Gastrocnemius medialis (tissue), 4 donors: ENCODE measurements around the gene PRKCE. TPM values are rescaled to one million over a fixed set of nuclear protein-coding genes. Genes with fewer than 3 reads are reported as not detected.

Experiments used
- ATAC-seq, 2 donors: fragments of 150-250 bp; one replicate each; pipeline ENCODE4 v1.9.1; 2016
- DNase-seq, 2 donors: peaks; one replicate each; pipeline ENCODE4 v3.0.0-alpha.2; 2019
- H3K27ac ChIP-seq, 4 donors: fragments of 200-600 bp; sonication (generic); 1 replicate in 1 of 4; 2 replicates in 3 of 4; pipeline ENCODE4 v1.5.1; 2016 to 2018; ENCODE audit warnings: mild to moderate bottlenecking in 2 of 4, moderate library complexity in 1 of 4
- H3K27me3 ChIP-seq, 3 donors: fragments of 200-600 bp; sonication (generic) in 2 of 3; 1 replicate in 1 of 3; 2 replicates in 2 of 3; pipeline versions ENCODE4 v1.5.1 to v1.6.0; 2016 to 2019; ENCODE audit warnings: mild to moderate bottlenecking in 1 of 3, moderate library complexity in 1 of 3
- H3K36me3 ChIP-seq, 2 donors: fragments of 200-600 bp; sonication (generic) in 1 of 2; one replicate each; pipeline ENCODE4 v1.5.1; 2017 to 2018
- H3K4me1 ChIP-seq, 2 donors: fragments of 200-600 bp; sonication (generic) in 1 of 2; one replicate each; pipeline ENCODE4 v1.5.1; 2016 to 2017; ENCODE audit warnings: mild to moderate bottlenecking in 2 of 2
- H3K4me3 ChIP-seq, 4 donors: fragments of 200-600 bp; sonication (generic) in 3 of 4; 1 replicate in 1 of 4; 2 replicates in 3 of 4; pipeline ENCODE4 v1.5.1; 2016 to 2019; ENCODE audit warnings: mild to moderate bottlenecking in 2 of 4
- H3K9me3 ChIP-seq, 3 donors: fragments of 200-600 bp; sonication (generic) in 2 of 3; 1 replicate in 1 of 3; 2 replicates in 2 of 3; pipeline ENCODE4 v1.5.1; 2016 to 2019
- CTCF ChIP-seq, 5 experiments: fragments of 450-650 bp in 3 of 5; fragments of 200-600 bp in 2 of 5; sonication (generic) in 2 of 5; IDR thresholded peaks in 4 of 5; conservative IDR thresholded peaks in 1 of 5; 1 replicate in 4 of 5; 2 replicates in 1 of 5; pipeline ENCODE4 v1.5.1; 2016 to 2019; ENCODE audit warnings: antibody characterized with exemption in 5 of 5, mild to moderate bottlenecking in 3 of 5, moderate library complexity in 3 of 5
- POLR2A ChIP-seq, 2 donors: fragments of 450-650 bp; IDR thresholded peaks; one replicate each; pipeline ENCODE4 v1.6.1; 2017; ENCODE audit warnings: antibody characterized with exemption in 2 of 2, mild to moderate bottlenecking in 2 of 2, moderate library complexity in 2 of 2
- in situ Hi-C, 4 donors: fragments of 200-750 bp; cut with MboI; loops; one replicate each; pipeline versions ENCODE4 v1.15.0 to v1.8.0; 2017; ENCODE audit warnings: low sequenced_read_pairs in 4 of 4
- intact Hi-C: fragments of 100-400 bp; cut with DNase I; formaldehyde crosslinking; loops from one replicate; pipeline ENCODE4 v1.15.1; 2023; ENCODE audit warnings: low total_unique reads
- total RNA-seq, 4 donors: library from RNA; depleted of rRNA; stranded (reverse); fragments of >200 nt; gene quantifications; one replicate each; pipeline versions ENCODE4 v1.1.0 to v1.2.3, GENCODE V29; 2016

The PRKCE gene
- total RNA-seq, 4 donors from 2014 or later = 5.8 to 28.9 (median 11.8) TPM

DNA sequence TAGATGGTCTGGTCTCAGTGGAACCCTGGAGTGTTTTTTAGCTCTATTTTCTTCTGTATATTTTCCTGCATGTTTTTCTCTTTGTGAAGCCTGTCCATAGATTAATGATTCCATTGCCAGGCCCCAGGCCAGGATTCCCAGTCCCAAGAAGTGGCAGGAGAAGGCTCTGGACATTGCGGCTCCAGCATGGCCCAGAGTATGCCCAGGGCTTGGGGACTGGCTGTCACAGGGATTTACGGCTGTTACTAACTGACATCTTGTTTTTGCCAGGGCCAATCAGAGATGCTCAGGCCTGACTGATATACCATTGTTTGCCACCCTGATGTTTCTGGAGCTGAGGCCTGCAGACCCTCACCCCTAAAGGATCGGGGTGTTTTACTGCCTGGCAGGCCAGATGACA, 59.0 kb downstream of the PRKCE start:
- peaks cover 27 to 53% of the 10 kb centered on the region in 2 donors for H3K4me1 ChIP-seq
- in situ Hi-C loops (no loop called here), intact Hi-C loops (no loop called here)
- no peak for TF ChIP-seq CTCF (IDR thresholded peaks at IDR 0.05 in 4 of 5, conservative IDR thresholded peaks at IDR 0.05 in 1 of 5)
- TF ChIP-seq POLR2A (IDR thresholded peaks at IDR 0.05) = no peak
- no peak overlapping the region for H3K27ac ChIP-seq
- no peak overlapping the region for H3K4me3 ChIP-seq
- DNase-seq (no peak), ATAC-seq (no peak)
- H3K36me3 ChIP-seq = no peaks in the 10 kb centered on the region
- H3K9me3 ChIP-seq = no peaks in the 10 kb centered on the region
- H3K27me3 ChIP-seq = no peaks in the 10 kb centered on the region

- no peaks in the 10 kb centered on the region for H3K36me3 ChIP-seq
- in situ Hi-C loops (no loop called here), intact Hi-C loops (no loop called here)
- no peaks in the 10 kb centered on the region for H3K9me3 ChIP-seq
- H3K27me3 ChIP-seq = no peaks in the 10 kb centered on the region
- TF ChIP-seq POLR2A (IDR thresholded peaks at IDR 0.05) = no peak
- TF ChIP-seq CTCF (IDR thresholded peaks at IDR 0.05 in 4 of 5, conservative IDR thresholded peaks at IDR 0.05 in 1 of 5) = no peak
- DNase-seq (no peak), ATAC-seq (no peak)
- H3K4me3 ChIP-seq = no peak overlapping the region
- H3K27ac ChIP-seq = no peak overlapping the region
- peaks cover 20 to 45% of the 10 kb centered on the region in 2 donors for H3K4me1 ChIP-seq
Observed at GRCh38 chr2:45711224-45711623, 59.7 kb downstream of the PRKCE start.

GRCh38 chr2:45712570-45712969, 61.1 kb downstream of the PRKCE start:
- no peak for ATAC-seq
- H3K9me3 ChIP-seq = no peaks in the 10 kb centered on the region
- H3K27ac ChIP-seq = no peak overlapping the region
- no peaks in the 10 kb centered on the region for H3K36me3 ChIP-seq
- TF ChIP-seq CTCF (IDR thresholded peaks at IDR 0.05 in 4 of 5, conservative IDR thresholded peaks at IDR 0.05 in 1 of 5) = peak in 1 of 5 experiments; percentile 27
- TF ChIP-seq POLR2A (IDR thresholded peaks at IDR 0.05) = no peak
- no peaks in the 10 kb centered on the region for H3K27me3 ChIP-seq
- in situ Hi-C loops (no loop called here), intact Hi-C loops (no loop called here)
- H3K4me1 ChIP-seq = peaks cover 14 to 36% of the 10 kb centered on the region in 2 donors
- DNase-seq = peak in 1 of 2 donors; percentile 32
- H3K4me3 ChIP-seq = no peak overlapping the region

GRCh38 chr2:45713136-45713535, 61.7 kb downstream of the PRKCE start:
- ATAC-seq (no peak), DNase-seq (no peak)
- no peaks in the 10 kb centered on the region for H3K9me3 ChIP-seq
- TF ChIP-seq CTCF (IDR thresholded peaks at IDR 0.05 in 4 of 5, conservative IDR thresholded peaks at IDR 0.05 in 1 of 5) (no peak), POLR2A (IDR thresholded peaks at IDR 0.05) (no peak)
- no peaks in the 10 kb centered on the region for H3K27me3 ChIP-seq
- in situ Hi-C loops = no loop called here
- no peak overlapping the region for H3K27ac ChIP-seq
- H3K36me3 ChIP-seq = no peaks in the 10 kb centered on the region
- H3K4me3 ChIP-seq = no peak overlapping the region
- intact Hi-C loops = no loop called here
- peaks cover 14 to 34% of the 10 kb centered on the region in 2 donors for H3K4me1 ChIP-seq

DNA sequence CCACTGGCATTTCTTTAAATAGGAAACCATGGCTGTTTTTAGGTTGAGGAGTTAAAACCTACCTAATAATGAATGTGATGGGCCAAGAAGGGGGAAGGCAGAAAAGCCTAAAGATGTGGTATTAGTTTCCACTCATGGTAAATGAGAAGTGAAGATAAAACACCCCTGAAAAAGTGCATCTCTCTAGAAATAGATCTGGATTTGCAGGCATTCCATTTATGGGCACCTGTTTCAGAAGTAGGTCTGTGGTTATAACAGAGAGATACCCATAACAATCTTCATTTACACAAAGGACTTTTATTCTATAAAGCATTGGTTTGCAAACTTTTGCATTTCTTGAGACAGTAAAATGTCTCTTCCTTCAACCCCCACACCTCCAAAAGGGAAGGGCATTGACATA, 62.1 kb downstream of the PRKCE start:
- DNase-seq = no peak
- Histone ChIP-seq H3K4me3 (no peak overlapping the region), H3K9me3 (no peaks in the 10 kb centered on the region), H3K4me1 (peaks cover 14 to 32% of the 10 kb centered on the region in 2 donors), H3K27me3 (no peaks in the 10 kb centered on the region), H3K27ac (no peak overlapping the region), H3K36me3 (no peaks in the 10 kb centered on the region)
- intact Hi-C loops = no loop called here
- in situ Hi-C loops = no loop called here
- no peak for ATAC-seq
- no peak for TF ChIP-seq POLR2A (IDR thresholded peaks at IDR 0.05)
- no peak for TF ChIP-seq CTCF (IDR thresholded peaks at IDR 0.05 in 4 of 5, conservative IDR thresholded peaks at IDR 0.05 in 1 of 5)
